Measurements from ENCODE around the gene DCST1.

DNA sequence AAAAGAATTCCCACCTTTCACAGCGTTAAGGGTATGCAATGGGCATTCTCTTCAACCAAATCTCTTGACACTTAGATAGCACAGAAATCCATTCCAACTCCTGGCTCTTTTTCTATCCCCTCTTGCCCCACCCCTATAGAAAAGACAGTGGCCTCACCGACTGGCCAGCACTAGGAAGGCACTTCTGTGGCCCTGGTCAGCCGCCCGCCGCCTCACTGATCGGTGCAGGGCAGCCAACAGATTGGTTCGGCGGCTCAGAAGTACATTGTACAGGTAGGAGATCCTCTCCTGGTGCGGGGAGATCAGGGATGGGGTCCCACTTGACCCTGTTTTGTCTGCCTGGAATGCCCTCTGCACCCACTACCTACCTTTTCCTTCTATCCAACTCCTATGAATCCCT is 9.3 kb upstream of the DCST1 start:
- TF ChIP-seq POLR2A (IDR thresholded peaks at IDR 0.05), result no peak
- TF ChIP-seq, protein P1, sequence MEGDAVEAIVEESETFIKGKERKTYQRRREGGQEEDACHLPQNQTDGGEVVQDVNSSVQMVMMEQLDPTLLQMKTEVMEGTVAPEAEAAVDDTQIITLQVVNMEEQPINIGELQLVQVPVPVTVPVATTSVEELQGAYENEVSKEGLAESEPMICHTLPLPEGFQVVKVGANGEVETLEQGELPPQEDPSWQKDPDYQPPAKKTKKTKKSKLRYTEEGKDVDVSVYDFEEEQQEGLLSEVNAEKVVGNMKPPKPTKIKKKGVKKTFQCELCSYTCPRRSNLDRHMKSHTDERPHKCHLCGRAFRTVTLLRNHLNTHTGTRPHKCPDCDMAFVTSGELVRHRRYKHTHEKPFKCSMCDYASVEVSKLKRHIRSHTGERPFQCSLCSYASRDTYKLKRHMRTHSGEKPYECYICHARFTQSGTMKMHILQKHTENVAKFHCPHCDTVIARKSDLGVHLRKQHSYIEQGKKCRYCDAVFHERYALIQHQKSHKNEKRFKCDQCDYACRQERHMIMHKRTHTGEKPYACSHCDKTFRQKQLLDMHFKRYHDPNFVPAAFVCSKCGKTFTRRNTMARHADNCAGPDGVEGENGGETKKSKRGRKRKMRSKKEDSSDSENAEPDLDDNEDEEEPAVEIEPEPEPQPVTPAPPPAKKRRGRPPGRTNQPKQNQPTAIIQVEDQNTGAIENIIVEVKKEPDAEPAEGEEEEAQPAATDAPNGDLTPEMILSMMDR (IDR thresholded peaks at IDR 0.05), result no peak

All from esophagus squamous epithelium (tissue), 4 donors.